SK-N-SH (cell line): ENCODE results near the gene NKX1-1. TPM values are rescaled to one million over a fixed set of nuclear protein-coding genes. Genes with fewer than 3 reads are reported as not detected.

Source experiments
- CTCF ChIA-PET: fragments of 300-600, 350-600 bp; formaldehyde crosslinking; extraction: SDS; loops from one replicate; lab custom pipeline; 2021; lab: Yijun Ruan, JAX
- POLR2A ChIA-PET: fragments of 350-600 bp; sonication (Branson Sonifier 250); formaldehyde crosslinking; extraction: SDS; loops from one replicate; lab custom pipeline; 2020; ENCODE audit warnings: antibody characterized with exemption, inconsistent platforms; lab: Yijun Ruan, JAX
- DNase-seq: peaks from one replicate; pipeline ENCODE4 v3.0.0; 2012
- H2AFZ ChIP-seq: fragments of 200-600 bp; sonication (generic); 2 replicates; pipeline ENCODE4 v1.8.1; 2016; ENCODE audit warnings: antibody characterized with exemption, mild to moderate bottlenecking, low read depth
- H3F3A ChIP-seq: fragments of 200-600 bp; sonication (generic); replicated peaks from 2 replicates; pipeline ENCODE3; 2016; ENCODE audit warnings: antibody characterized with exemption, mild to moderate bottlenecking; ENCODE audit not compliant: insufficient read depth
- H3K27ac ChIP-seq, 2 experiments: fragments of 200-500 bp in 1 of 2; fragments of 200-600 bp in 1 of 2; sonication (Bioruptor generic) in 1 of 2; sonication (generic), shearing (Covaris generic) in 1 of 2; 2 replicates each; pipeline versions ENCODE4 v1.5.1 to v1.6.1; 2014 to 2016; ENCODE audit warnings: low read depth in 2 of 2, inconsistent platforms in 1 of 2, low read length in 1 of 2, mild to moderate bottlenecking in 1 of 2, mixed read lengths in 1 of 2
- H3K27me3 ChIP-seq: fragments of 200-600 bp; sonication (generic), shearing (Covaris generic); 2 replicates; pipeline ENCODE4 v1.6.1; 2016; ENCODE audit warnings: mixed run types; ENCODE audit not compliant: insufficient read depth
- H3K36me3 ChIP-seq, 2 experiments: fragments of 200-500 bp in 1 of 2; fragments of 200-600 bp in 1 of 2; sonication (Bioruptor generic) in 1 of 2; sonication (generic) in 1 of 2; replicated peaks in 1 of 2; 2 replicates each; pipeline versions ENCODE3 to v1.5.1; 2014 to 2016; ENCODE audit warnings: low read length in 1 of 2, mild to moderate bottlenecking in 1 of 2; ENCODE audit not compliant: insufficient read depth in 2 of 2, control insufficient read depth in 1 of 2
- H3K4me1 ChIP-seq, 2 experiments: fragments of 200-500 bp in 1 of 2; fragments of 200-600 bp in 1 of 2; sonication (Bioruptor generic) in 1 of 2; sonication (generic), shearing (Covaris generic) in 1 of 2; 2 replicates each; pipeline versions ENCODE4 v1.5.1 to v1.6.1; 2014 to 2016; ENCODE audit warnings: low read depth in 1 of 2, low read length in 1 of 2, mixed run types in 1 of 2; ENCODE audit not compliant: insufficient read depth in 2 of 2, control insufficient read depth in 1 of 2
- H3K4me2 ChIP-seq: fragments of 200-600 bp; sonication (generic), shearing (Covaris generic); 2 replicates; pipeline ENCODE4 v1.6.1; 2017; ENCODE audit warnings: mixed run types
- H3K4me3 ChIP-seq, 2 experiments: fragments of 200-500 bp in 1 of 2; fragments of 200-600 bp in 1 of 2; sonication (Bioruptor generic) in 1 of 2; sonication (generic), shearing (Covaris generic) in 1 of 2; 2 replicates each; pipeline versions ENCODE4 v1.5.1 to v1.8.1; 2014 to 2016; ENCODE audit warnings: low read depth in 2 of 2, inconsistent platforms in 1 of 2, low read length in 1 of 2, mild to moderate bottlenecking in 1 of 2, mixed read lengths in 1 of 2, moderate library complexity in 1 of 2
- H3K79me2 ChIP-seq: fragments of 200-600 bp; sonication (generic); 2 replicates; pipeline ENCODE4 v1.8.1; 2017; ENCODE audit warnings: mild to moderate bottlenecking; ENCODE audit not compliant: insufficient read depth
- H3K9ac ChIP-seq: fragments of 200-600 bp; sonication (generic); 2 replicates; pipeline ENCODE4 v1.6.1; 2017; ENCODE audit warnings: mixed run types
- H3K9me2 ChIP-seq: fragments of 200-600 bp; sonication (generic); 2 replicates; pipeline ENCODE4 v1.6.1; 2017; ENCODE audit warnings: mixed run types
- H3K9me3 ChIP-seq: fragments of 200-600 bp; sonication (generic); 2 replicates; pipeline ENCODE4 v1.6.1; 2017; ENCODE audit warnings: mixed run types, mild to moderate bottlenecking, moderate library complexity
- H4K20me1 ChIP-seq: fragments of 200-600 bp; sonication (generic); 2 replicates; pipeline ENCODE4 v1.6.1; 2017; ENCODE audit warnings: mild to moderate bottlenecking, mixed run types; ENCODE audit not compliant: insufficient read depth
- EZH2phosphoT487 ChIP-seq: fragments of 200-600 bp; sonication (generic); IDR thresholded peaks from 2 replicates; pipeline ENCODE4 v1.6.1; 2017; ENCODE audit warnings: low read depth, mixed run types, mild to moderate bottlenecking, antibody characterized with exemption, moderate library complexity, borderline replicate concordance
- NFIC ChIP-seq: IDR thresholded peaks from 2 replicates; pipeline ENCODE4 v1.4.0; 2012; ENCODE audit warnings: borderline replicate concordance
- RCOR1 ChIP-seq: fragments of 150-350 bp; IDR thresholded peaks from 2 replicates; pipeline ENCODE4 v1.6.1; 2017; ENCODE audit warnings: antibody characterized with exemption, low read length
- RXRA ChIP-seq: IDR thresholded peaks from 2 replicates; pipeline ENCODE4 v1.4.0; 2012; ENCODE audit warnings: low read depth, mild to moderate bottlenecking, borderline replicate concordance
- TAF1 ChIP-seq: IDR thresholded peaks from 2 replicates; pipeline ENCODE4 v1.6.1; 2012; ENCODE audit warnings: low read depth, mild to moderate bottlenecking, low read length, moderate library complexity, borderline replicate concordance
- TCF12 ChIP-seq: IDR thresholded peaks from 2 replicates; pipeline ENCODE4 v1.4.0; 2012
- WGBS: methylation state at CpG from one replicate; pipeline ENCODE4 v1.1.6; 2017; ENCODE audit warnings: low lambda C conversion rate; 5-methylcytosine and 5-hydroxymethylcytosine counted together
- polyA plus RNA-seq, 3 experiments: library from polyadenylated mRNA; depleted of rRNA; stranded (reverse); fragments of >200 nt; gene quantifications; 2 replicates each; pipeline ENCODE4 v1.2.3, GENCODE V29; 2012
- TF ChIP-seq, protein P1 (sequence below): IDR thresholded peaks from 2 replicates; pipeline ENCODE4 v1.4.0; 2012; ENCODE audit warnings: low read depth, borderline replicate concordance
- TF ChIP-seq, protein P2 (sequence below): IDR thresholded peaks from 2 replicates; pipeline ENCODE4 v1.4.0; 2012; ENCODE audit warnings: low read depth
- TF ChIP-seq, protein P3 (sequence below): IDR thresholded peaks from 2 replicates; pipeline ENCODE4; 2012
- TF ChIP-seq, protein P4 (sequence below): fragments of 150-350 bp; IDR thresholded peaks from 2 replicates; pipeline ENCODE4 v1.6.1; 2016; ENCODE audit warnings: mild to moderate bottlenecking, low read depth, low read length

The NKX1-1 gene
- polyA plus RNA-seq, 1 of the 3 experiments (the other 2 are of a cell fraction) = not detected

DNA sequence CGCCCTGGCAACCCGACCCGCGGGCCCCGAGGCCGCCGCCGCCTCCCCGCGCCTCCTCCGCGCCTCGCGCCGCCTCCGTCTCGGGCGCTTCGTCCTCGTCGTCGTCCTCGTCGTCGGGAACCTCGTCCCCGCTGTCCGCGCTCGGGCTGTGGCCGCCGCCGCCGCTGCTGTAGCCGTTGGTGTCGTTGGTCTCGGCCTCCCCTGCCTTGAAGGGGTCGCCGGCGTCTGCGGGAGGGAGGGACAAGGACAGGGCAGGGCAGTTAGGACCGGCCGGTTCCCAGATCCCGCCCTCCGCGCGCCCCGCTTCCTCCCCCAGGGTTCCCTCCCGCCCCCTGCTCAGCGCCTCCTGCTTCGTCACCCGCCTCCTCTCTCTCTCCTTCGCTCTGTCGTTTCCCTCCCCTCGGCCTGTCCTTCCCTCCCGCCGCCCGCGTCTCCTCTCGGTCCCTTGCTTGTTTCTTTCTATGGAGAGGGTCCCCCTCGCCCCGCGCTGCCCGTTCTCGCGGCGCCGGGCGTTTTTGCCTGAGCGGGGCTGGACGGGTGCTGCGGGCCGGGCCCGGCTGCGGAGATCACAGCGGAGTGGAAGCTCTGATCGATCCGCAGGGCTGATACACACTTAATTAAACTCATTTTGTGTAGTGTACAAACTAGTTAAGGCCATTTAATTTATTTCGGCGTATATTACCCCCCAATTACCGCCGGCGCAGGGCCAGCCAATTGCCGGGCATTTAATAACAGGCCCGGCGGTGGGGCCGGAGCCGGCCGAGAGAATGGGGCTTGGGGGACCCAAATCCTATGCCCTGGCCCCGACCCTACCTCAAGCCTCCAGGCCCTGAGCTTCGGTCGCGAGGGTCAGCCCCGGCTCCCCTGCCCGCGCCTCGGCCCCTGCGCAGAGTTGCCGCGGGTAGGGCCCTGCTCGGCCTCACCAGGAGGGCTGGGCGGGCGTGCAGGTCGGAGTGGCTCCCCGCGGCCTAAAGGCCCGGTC lies 2.4 kb downstream of the NKX1-1 start:
- H3K4me2 ChIP-seq = no peak overlapping the region
- no peak overlapping the region for H2AFZ ChIP-seq
- H3K9me2 ChIP-seq = no peaks in the 10 kb centered on the region
- DNase-seq = peak; percentile 50
- WGBS = 13% methylated on average over 43 of the region's 107 CpGs
- no peak for TF ChIP-seq TCF12
- peak; percentile 35; the same call in 1 of the 2 replicates for TF ChIP-seq EZH2phosphoT487
- TF ChIP-seq NFIC = no peak
- TF ChIP-seq, protein P1, sequence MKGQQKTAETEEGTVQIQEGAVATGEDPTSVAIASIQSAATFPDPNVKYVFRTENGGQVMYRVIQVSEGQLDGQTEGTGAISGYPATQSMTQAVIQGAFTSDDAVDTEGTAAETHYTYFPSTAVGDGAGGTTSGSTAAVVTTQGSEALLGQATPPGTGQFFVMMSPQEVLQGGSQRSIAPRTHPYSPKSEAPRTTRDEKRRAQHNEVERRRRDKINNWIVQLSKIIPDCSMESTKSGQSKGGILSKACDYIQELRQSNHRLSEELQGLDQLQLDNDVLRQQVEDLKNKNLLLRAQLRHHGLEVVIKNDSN = no peak
- H3K27ac ChIP-seq = no peak overlapping the region
- no peaks in the 10 kb centered on the region for H3K4me1 ChIP-seq
- H4K20me1 ChIP-seq = no peaks in the 10 kb centered on the region
- H3K79me2 ChIP-seq = no peaks in the 10 kb centered on the region
- ChIA-PET POLR2A (no interaction called here), CTCF (interaction anchor here (1.4 kb wide), 1 partner anchor 48 kb away, joined by 3 read pairs; no protein-coding TSS in a partner anchor)
- peaks cover 63% of the 10 kb centered on the region for H3K27me3 ChIP-seq
- H3K4me3 ChIP-seq = no peak overlapping the region
- no peaks in the 10 kb centered on the region for H3K9me3 ChIP-seq
- no peaks in the 10 kb centered on the region for H3K36me3 ChIP-seq
- H3K9ac ChIP-seq = no peak overlapping the region
- no peaks in the 10 kb centered on the region for H3F3A ChIP-seq

DNA sequence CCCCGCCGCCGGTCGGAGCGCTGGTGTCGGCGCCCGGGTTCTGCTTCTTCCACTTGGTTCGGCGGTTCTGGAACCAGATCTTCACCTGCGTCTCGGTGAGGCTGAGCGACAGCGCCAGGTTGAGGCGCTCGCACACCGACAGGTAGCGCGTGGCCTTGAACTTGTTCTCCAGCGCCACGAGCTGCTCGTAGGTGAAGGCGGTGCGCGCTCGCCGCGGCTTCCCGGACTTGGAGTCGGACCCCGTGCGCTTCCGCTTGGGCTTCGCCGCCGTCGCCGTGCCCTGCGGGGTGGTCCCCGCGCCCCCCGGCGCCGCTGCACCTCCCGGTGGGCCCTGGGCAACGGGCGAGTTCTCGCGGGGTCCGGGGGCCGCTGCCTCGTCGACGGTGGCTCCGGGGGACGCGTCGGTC lies 3.1 kb downstream of the NKX1-1 start:
- Histone ChIP-seq H3K27me3 (peaks cover 56% of the 10 kb centered on the region), H3K27ac (no peak overlapping the region), H3K4me2 (no peak overlapping the region), H3K4me3 (no peak overlapping the region), H2AFZ (no peak overlapping the region), H3K9me3 (no peaks in the 10 kb centered on the region), H3K4me1 (no peaks in the 10 kb centered on the region), H3K79me2 (no peaks in the 10 kb centered on the region)
- ChIA-PET CTCF (interaction anchor here (0.9 kb wide), 1 partner anchor 27 kb away, joined by 3 read pairs; no protein-coding TSS in a partner anchor), POLR2A (no interaction called here)
- DNase-seq = no peak
- TF ChIP-seq, protein P2, sequence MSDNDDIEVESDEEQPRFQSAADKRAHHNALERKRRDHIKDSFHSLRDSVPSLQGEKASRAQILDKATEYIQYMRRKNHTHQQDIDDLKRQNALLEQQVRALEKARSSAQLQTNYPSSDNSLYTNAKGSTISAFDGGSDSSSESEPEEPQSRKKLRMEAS = no peak
- TF ChIP-seq TAF1 (no peak), RCOR1 (no peak), EZH2phosphoT487 (no peak), RXRA (no peak)
- TF ChIP-seq, protein P3, sequence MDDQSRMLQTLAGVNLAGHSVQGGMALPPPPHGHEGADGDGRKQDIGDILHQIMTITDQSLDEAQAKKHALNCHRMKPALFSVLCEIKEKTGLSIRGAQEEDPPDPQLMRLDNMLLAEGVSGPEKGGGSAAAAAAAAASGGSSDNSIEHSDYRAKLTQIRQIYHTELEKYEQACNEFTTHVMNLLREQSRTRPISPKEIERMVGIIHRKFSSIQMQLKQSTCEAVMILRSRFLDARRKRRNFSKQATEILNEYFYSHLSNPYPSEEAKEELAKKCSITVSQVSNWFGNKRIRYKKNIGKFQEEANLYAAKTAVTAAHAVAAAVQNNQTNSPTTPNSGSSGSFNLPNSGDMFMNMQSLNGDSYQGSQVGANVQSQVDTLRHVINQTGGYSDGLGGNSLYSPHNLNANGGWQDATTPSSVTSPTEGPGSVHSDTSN = no peak
- TF ChIP-seq, protein P4, sequence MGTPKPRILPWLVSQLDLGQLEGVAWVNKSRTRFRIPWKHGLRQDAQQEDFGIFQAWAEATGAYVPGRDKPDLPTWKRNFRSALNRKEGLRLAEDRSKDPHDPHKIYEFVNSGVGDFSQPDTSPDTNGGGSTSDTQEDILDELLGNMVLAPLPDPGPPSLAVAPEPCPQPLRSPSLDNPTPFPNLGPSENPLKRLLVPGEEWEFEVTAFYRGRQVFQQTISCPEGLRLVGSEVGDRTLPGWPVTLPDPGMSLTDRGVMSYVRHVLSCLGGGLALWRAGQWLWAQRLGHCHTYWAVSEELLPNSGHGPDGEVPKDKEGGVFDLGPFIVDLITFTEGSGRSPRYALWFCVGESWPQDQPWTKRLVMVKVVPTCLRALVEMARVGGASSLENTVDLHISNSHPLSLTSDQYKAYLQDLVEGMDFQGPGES = no peak
- TF ChIP-seq, all 33 proteins: peak for 0
- Histone ChIP-seq H3K9me2 (no peaks in the 10 kb centered on the region), H4K20me1 (no peaks in the 10 kb centered on the region), H3K9ac (no peak overlapping the region), H3K36me3 (no peaks in the 10 kb centered on the region), H3F3A (no peaks in the 10 kb centered on the region)
- 16% methylated on average over 15 of the region's 58 CpGs for WGBS
